ENCODE measurements around the gene TRAM2. TPM values are rescaled to one million over a fixed set of nuclear protein-coding genes. Genes with fewer than 3 reads are reported as not detected.

TRAM2 gene
- total RNA-seq, 1 donor from 2014 or later: 56.3 TPM

DNA sequence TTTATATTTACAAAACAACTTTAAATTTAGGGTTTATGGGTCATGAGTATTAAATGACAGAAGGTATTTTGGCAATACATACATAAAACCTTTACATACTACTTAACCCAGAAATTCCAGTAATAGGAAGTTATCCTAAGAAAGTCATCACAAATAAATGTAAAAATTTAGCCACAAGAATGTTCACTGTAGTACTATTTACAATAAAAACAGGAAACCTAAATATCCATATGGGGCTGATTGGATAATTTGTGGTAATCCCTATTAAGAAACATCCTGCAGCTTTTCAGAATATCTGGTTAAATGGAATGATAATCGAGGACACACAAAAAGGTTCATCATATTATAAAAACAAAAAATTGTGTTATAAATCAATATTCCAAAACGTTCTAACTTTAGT, 44.4 kb downstream of the TRAM2 start:
- no peak for DNase-seq (ENCODE audit: low spot score)

DNA sequence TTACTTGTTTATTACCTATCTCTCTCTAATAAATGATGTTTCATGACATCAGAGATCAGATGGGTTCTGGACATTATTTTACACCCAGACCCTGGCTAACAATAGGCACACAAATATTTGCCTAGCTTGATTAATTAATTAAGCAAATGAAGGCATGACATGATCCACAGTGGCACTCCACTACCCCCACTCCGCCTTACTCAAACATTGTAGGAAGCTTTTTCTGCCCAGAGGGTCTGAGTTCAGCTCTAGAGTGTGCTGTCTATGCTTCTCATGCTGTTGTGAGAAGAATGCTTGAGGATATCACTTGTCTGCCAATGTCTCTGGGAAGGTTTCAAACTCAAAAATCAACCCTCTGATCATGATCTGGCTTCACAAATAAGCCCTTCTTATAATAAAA, 45.0 kb downstream of the TRAM2 start:
- DNase-seq (ENCODE audit: low spot score): no peak

GRCh38 chr6:52531396-52531795, 45.5 kb downstream of the TRAM2 start:
- DNase-seq (ENCODE audit: low spot score): no peak

DNA sequence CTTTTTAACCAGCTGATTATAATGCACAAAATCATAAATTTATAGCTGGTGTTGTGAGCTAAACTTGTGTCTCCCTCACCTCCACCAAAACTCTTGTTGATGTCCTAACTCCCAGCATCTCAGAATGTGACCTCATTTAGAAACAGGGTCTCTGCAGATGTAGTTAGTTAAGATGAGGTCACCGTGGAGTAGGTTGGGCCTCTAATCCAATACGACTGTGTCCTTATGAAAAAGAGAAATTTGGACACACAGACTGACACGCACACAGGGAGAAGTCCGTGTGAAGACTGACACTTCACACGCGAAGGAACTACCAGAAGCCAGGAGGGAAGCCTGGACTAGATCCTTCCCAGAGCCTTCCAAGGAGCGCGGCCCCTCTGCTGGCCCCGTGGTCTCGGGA, 46.5 kb downstream of the TRAM2 start:
- DNase-seq (ENCODE audit: low spot score): no peak

DNA sequence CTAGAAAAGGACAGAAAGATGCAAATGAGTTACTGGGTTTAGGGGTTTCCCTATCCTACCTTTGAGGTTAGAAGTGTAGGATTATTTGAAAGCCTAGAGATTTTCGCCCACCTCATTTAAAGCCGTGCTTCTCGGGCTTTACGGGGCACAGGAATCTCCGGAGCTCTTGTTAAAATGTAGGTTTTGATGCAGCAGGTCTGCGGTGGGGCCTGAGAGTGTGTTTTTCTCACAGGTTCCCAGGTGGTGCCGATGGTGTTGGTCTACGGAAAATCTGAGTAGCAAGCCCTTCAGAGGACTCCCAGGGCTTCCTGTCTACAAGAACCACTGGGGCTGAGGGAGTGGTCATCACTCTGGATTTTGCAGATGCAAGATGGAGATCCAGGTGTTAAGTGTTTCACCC, 47.5 kb downstream of the TRAM2 start:
- no peak for DNase-seq (ENCODE audit: low spot score)

DNA sequence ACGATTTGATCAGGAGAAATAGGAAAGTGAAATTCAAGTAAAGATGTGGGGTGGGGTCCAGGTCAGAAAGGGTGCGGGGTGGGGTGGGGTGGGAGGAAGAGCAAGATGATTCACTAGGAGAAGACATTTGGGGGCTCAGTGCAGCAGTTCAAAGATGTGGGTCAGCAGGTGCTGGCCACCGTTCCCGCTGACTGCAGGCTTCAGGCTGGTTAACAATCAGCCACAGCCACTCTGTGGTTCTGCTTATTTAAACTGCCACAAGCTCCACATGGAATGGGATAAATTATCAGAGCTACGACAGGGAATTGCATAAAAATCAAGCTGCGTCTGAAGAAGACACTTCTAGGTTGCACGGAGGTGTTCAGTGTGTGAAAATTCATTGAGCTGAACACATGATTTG, 49.4 kb downstream of the TRAM2 start:
- DNase-seq (ENCODE audit: low spot score): no peak

DNA sequence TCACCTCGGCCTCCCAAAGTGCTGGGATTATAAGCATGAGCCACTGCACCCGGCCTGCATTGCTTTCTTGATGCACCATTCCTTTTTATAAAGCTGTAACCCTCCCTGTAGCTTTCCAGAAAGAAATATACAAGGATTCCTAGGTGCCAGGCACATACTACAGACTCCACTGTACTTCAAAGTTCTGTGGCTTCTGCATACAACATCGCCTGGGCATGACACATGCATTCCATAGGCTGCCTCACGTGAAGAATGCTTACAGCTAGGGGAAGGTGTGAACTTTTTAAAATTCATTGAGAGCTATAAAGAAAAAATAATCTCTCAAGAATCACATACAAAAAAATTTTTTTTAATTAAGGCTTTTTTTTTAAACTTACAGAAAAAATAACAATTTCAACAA, 50.2 kb downstream of the TRAM2 start:
- no peak for DNase-seq (ENCODE audit: low spot score)

DNA sequence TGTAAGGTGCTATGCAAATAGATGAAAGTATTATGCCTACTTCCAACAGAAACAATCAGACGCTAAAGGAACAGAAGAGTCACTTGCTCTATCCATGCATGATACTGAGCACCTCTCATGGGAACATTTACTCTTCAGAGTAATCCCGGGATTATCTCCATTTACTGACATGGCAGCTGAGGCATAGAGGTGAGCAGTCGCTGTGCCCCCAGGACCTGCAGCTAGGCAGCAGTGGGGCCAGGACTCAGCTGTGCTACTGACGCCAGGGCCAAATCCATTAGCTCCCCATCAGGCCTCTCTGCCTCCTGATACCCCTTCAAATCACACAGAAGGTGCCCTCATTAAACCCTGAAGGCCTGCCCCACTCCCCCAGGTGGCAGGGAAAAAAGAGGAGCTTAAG, 51.9 kb downstream of the TRAM2 start:
- DNase-seq (ENCODE audit: low spot score): no peak

DNA sequence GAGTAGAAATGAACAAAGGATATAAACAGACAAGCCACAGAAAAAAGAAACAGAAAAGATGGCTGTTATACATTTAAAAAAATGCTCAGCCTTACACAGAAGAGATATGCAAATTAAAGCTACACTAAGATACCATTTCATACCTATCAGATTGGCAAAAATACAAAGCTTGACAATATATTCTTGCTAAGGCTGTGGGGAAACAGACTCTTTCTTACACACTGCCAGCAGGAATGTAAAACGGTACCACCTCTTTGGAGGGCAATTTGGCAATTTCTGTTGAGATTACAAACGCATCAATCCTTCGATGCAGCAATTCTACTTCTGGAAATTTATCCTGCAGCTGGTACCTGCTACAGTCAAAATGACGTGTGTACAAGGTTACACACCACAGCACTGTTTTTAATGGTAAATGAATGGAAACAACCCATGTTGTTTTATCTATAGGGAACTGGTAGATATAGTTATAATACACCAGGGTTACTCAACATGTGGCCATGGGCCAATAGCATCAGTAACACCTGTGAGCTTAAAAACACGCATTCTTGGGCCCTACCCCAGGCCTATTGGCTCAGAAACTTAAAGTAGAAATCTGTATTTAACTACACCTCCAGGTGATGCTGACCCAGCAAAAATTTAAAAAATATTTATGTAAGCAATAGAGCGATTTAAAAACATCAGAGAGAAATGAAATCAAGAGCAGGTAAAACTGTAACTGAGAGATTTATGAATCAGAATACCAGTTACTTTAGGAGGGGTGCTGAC, 53.3 kb downstream of the TRAM2 start:
- no peak for DNase-seq (ENCODE audit: low spot score)

DNA sequence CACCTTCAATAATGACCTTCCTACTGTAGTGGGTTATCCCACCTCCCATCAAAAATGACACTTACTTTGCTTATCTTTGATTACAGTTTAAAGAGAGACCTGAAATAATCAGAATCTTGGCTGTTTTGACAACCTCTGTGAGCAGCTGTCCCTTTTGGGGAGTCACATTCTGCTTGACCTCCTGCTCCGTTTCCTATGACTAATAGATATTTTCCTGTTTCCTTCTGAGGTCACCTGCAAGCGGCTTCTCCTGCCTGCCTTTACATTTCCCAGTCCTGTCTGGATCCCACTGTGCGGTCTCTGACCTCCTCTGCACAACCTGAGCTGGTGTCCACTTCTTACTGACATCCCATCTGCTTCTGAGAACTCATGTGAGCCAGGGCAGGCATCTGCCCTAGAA, 54.2 kb downstream of the TRAM2 start:
- DNase-seq (ENCODE audit: low spot score): no peak

- DNase-seq (ENCODE audit: low spot score): no peak
These were observed 54.7 kb downstream of the TRAM2 start for GRCh38 chr6:52522151-52522626.

DNA sequence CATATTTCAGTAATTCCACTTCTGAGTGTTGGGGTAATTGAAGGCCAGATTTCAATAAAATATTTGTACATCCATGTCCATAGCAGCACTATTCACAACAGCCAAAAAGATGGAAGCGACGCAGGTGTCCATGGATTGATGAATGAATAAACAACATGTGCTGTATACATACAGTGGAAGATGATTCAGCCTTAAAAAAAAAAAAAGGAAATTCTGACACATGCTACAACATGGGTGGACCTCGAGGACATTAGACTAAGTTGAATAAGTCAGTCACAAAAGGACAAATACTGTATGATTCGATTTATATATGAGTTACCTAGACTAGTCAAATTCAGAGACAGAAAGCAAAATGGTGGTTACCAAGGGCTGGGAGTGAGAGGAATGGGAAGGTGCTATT, 57.2 kb downstream of the TRAM2 start:
- DNase-seq (ENCODE audit: low spot score): no peak

DNA sequence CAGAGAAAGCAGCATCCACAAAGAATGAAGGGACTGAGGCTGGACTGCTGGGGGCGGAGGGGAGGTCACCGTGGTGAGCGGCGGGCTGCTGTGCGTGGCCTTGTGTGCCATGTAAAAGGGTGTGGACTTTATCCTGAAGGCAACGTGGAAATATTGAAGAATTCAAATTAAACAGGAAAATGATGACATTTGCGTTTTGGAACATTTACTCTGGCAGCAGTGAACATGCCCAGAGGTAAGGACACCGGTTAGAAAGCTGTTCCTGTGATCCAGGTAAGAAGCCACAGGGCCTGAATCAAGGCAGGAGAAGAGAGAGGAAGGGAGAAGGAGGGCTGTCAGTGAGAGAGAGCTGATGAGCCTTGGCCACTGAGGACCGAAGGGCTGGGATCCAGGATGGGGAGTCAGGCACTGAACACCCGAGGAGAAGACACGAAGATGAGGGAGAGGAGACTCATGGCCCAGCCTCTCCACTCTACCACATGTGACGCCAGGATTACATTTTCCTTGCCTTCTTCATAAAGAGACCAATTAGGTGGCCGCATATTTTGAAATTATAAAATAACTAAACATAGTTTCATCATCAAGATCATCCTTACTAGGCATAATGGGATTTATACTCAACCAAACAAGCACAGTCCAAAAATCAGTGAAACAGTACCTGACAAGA, 58.4 kb downstream of the TRAM2 start:
- DNase-seq (ENCODE audit: low spot score): no peak

- no peak for DNase-seq (ENCODE audit: low spot score)
These were observed 59.2 kb downstream of the TRAM2 start for GRCh38 chr6:52517502-52518278.

DNA sequence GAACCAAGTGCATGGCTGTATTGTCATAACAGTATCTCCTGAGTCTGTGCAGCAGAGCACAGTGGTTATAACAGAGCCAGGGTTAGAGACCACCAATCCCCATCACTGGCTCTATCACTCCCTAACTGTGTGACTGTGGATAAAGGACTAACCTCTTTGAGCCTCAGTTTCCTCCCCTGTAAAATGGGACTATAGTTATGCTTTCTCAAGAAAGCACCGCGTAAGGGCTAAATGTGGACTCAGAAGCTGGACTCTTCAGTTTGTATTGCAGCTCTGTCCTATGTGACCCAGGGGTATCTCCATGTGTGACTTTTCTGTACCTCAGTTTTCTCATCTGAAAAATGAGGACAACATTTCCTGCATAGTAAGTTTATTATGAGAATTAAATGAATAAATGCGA, 59.9 kb downstream of the TRAM2 start:
- DNase-seq (ENCODE audit: low spot score): no peak

DNA sequence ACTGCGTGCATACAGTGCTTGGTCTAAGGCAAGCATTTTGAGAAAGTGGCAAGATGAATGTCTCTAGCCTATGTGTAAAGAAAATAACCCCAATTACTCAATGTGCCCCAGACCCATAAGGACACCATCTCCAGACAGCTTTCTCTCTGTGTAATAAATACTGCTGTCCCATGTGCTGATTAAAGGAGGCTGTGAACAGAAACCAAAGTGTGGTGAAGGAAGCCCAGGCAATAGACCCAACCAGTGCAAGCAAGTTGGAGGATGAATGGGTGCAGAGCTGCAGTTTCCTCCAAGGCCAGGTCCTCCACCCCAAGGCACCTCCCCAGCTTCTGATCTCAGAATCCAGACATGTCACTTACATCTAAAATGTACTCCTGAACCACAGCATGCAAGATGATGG, 60.6 kb downstream of the TRAM2 start:
- no peak for DNase-seq (ENCODE audit: low spot score)

GRCh38 chr6:52515219-52515960, 61.5 kb downstream of the TRAM2 start:
- no peak for DNase-seq (ENCODE audit: low spot score)

GRCh38 chr6:52514514-52514913, 62.3 kb downstream of the TRAM2 start:
- no peak for DNase-seq (ENCODE audit: low spot score)

DNA sequence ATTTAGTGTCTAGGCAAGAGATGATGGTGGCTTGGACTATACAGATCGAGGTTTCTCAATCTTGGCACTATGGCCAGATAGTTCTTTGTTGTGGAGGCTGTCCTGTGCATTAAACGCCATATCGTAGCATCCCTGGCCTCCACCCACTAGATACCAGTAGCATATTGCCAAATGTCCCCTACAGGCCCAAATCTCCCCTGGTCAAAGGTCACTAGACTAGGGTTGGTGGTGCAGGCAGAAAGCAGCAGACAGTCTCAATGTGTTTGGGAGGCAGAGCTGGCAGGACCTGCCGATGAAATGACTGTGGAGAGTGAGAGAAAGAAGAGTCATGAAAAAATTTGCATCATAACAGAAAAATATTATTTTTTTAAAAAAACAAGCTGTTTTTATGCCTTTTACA, 63.0 kb downstream of the TRAM2 start:
- no peak for DNase-seq (ENCODE audit: low spot score)

GRCh38 chr6:52513464-52513863, 63.4 kb downstream of the TRAM2 start:
- no peak for DNase-seq (ENCODE audit: low spot score)

DNA sequence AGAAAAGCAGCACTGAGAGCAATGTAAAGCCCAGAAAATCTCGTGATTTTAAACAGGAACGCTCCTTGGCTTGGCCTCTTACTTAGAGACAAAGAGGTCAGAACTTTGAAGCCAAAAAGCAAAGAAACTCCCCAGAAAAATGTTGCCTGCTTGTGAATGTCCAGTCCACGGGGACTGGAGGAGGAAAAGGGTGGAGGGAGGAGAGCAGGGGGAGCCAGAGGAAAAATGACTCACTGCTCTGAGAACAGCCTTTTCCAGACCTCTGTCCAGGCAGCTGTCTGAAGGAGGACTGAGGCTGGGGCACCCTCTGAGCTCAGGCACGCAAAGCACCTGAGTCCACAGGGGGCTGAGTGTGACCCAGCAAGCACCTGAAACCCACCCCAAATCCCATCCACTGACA, 64.7 kb downstream of the TRAM2 start:
- no peak for DNase-seq (ENCODE audit: low spot score)

Data from mesenteric fat pad (tissue), 1 donor.